K562 (cell line): Measurements from ENCODE around the gene STUB1. TPM values are rescaled to one million over a fixed set of nuclear protein-coding genes. Genes with fewer than 3 reads are reported as not detected.
A peak's percentile ranks its signal among the peaks of the same experiment; 100 is the strongest.

Source experiments
- HMBOX1 ChIP-seq: sonication (generic); IDR thresholded peaks from 2 replicates; pipeline ENCODE4 v1.6.1; 2016
- ILK ChIP-seq: fragments of 450-650 bp; IDR thresholded peaks from 2 replicates; pipeline ENCODE4 v1.6.1; 2016; ENCODE audit warnings: missing genetic modification characterization, low read depth, mild to moderate bottlenecking, missing compliant biosample characterization, moderate library complexity, borderline replicate concordance
- KLF10 ChIP-seq: fragments of 250-450 bp; sonication (Bioruptor Pico); IDR thresholded peaks from 2 replicates; pipeline ENCODE4 v1.6.1; 2021; ENCODE audit warnings: matching md5 sums
- MED1 ChIP-seq: sonication (generic); formaldehyde crosslinking; IDR thresholded peaks from 2 replicates; pipeline ENCODE4 v1.8.1; 2023; ENCODE audit warnings: missing genetic modification reagents, borderline replicate concordance
- MTF1 ChIP-seq: fragments of 250-450 bp; sonication (Bioruptor Pico); IDR thresholded peaks from 2 replicates; pipeline ENCODE4 v1.9.0; 2021; ENCODE audit warnings: moderate library complexity, mild to moderate bottlenecking, inconsistent platforms, borderline replicate concordance
- MYC ChIP-seq, 2 experiments: fragments of 250-450 bp in 1 of 2; sonication (Bioruptor Pico) in 1 of 2; IDR thresholded peaks; 2 replicates each; pipeline versions ENCODE4 v1.5.1 to v1.6.1; 2012 to 2021; ENCODE audit warnings: low read depth in 2 of 2, borderline replicate concordance in 1 of 2, improper control_type of control experiment in 1 of 2, low read length in 1 of 2, mild to moderate bottlenecking in 1 of 2, moderate library complexity in 1 of 2
- MYNN ChIP-seq, 2 experiments: sonication (generic); formaldehyde crosslinking in 1 of 2; IDR thresholded peaks; 2 replicates each; pipeline versions ENCODE4 v1.5.0 to v1.6.1; 2016 to 2020; ENCODE audit warnings: antibody characterized with exemption in 1 of 2, missing genetic modification reagents in 1 of 2
- NFATC3 ChIP-seq: fragments of 450-650 bp; IDR thresholded peaks from 2 replicates; pipeline ENCODE4 v1.6.1; 2017; ENCODE audit warnings: mild to moderate bottlenecking
- NFRKB ChIP-seq: fragments of 450-650 bp; IDR thresholded peaks from 2 replicates; pipeline ENCODE4 v1.6.1; 2016; ENCODE audit warnings: low read depth
- NR2C2 ChIP-seq, 2 experiments: fragments of 200-800 bp in 1 of 2; sonication (Bioruptor generic) in 1 of 2; sonication (generic) in 1 of 2; formaldehyde crosslinking in 1 of 2; IDR thresholded peaks; 2 replicates each; pipeline versions ENCODE4 v1.6.1 to v1.8.0; 2016 to 2022; ENCODE audit warnings: mild to moderate bottlenecking in 1 of 2, missing compliant biosample characterization in 1 of 2, missing genetic modification characterization in 1 of 2, missing genetic modification reagents in 1 of 2
- NUFIP1 ChIP-seq: fragments of 450-650 bp; IDR thresholded peaks from 2 replicates; pipeline ENCODE4 v1.6.1; 2018; ENCODE audit not compliant: partially characterized antibody
- PHB2 ChIP-seq: fragments of 450-650 bp; IDR thresholded peaks from 2 replicates; pipeline ENCODE4 v1.6.1; 2017; ENCODE audit warnings: low read depth
- RBM17 ChIP-seq: fragments of 200-400 bp; formaldehyde crosslinking; IDR thresholded peaks from 2 replicates; pipeline ENCODE4 v1.6.1; 2017; ENCODE audit warnings: low read depth, mild to moderate bottlenecking, low read length, borderline replicate concordance
- TCFL5 ChIP-seq: fragments of 250-450 bp; sonication (Bioruptor Pico); conservative IDR thresholded peaks from 2 replicates; pipeline ENCODE4 v1.6.1; 2021; ENCODE audit warnings: mild to moderate bottlenecking, moderate library complexity, matching md5 sums
- TOE1 ChIP-seq, 2 experiments: fragments of 450-650 bp in 1 of 2; sonication (generic) in 1 of 2; formaldehyde crosslinking in 1 of 2; IDR thresholded peaks; 2 replicates each; pipeline versions ENCODE4 v1.7.1 to v1.8.0; 2016 to 2022; ENCODE audit warnings: borderline replicate concordance in 2 of 2, mild to moderate bottlenecking in 2 of 2, antibody characterized with exemption in 1 of 2, inconsistent platforms in 1 of 2, low read depth in 1 of 2, missing genetic modification reagents in 1 of 2, moderate library complexity in 1 of 2
- TRIM24 ChIP-seq, 2 experiments: fragments of 450-650 bp; IDR thresholded peaks; 2 replicates each; pipeline ENCODE4 v1.6.1; 2016
- ZFX ChIP-seq: sonication (generic); formaldehyde crosslinking; IDR thresholded peaks from 2 replicates; pipeline ENCODE4 v1.8.0; 2022; ENCODE audit warnings: mild to moderate bottlenecking, missing genetic modification reagents, moderate library complexity
- ZNF280A ChIP-seq: fragments of 450-650 bp; IDR thresholded peaks from 2 replicates; pipeline ENCODE4 v1.6.1; 2018; ENCODE audit warnings: mild to moderate bottlenecking, low read depth; ENCODE audit not compliant: partially characterized antibody
- ZNF354B ChIP-seq: fragments of 250-450 bp; sonication (Bioruptor Pico); IDR thresholded peaks from 2 replicates; pipeline ENCODE4 v1.4.0; 2020
- ZNF518B ChIP-seq: fragments of 250-450 bp; sonication (Bioruptor Pico); IDR thresholded peaks from 2 replicates; pipeline ENCODE4 v1.5.0; 2021; ENCODE audit warnings: mild to moderate bottlenecking, moderate library complexity
- ZNF644 ChIP-seq: fragments of 200-800 bp; sonication (Bioruptor generic); IDR thresholded peaks from 2 replicates; pipeline ENCODE4 v1.6.1; 2016; ENCODE audit warnings: low read depth, missing genetic modification characterization, missing compliant biosample characterization
- polyA plus RNA-seq, 8 experiments: library from polyadenylated mRNA; depleted of rRNA in 4 of 8; stranded (reverse) in 5 of 8; unstranded in 3 of 8; fragments of >200 nt; fragmentation: Nextera tagmentation in 2 of 8; fragmentation: Illumina TruSeq in 1 of 8; extraction: Ambion mirVana in 2 of 8; extraction: Trizol in 1 of 8; gene quantifications; 2 replicates each; pipeline versions ENCODE4 v1.2.1 to v1.2.3, GENCODE V29; 2011 to 2014; ENCODE audit warnings: inconsistent platforms in 1 of 8, missing spikeins in 1 of 8
- total RNA-seq, 7 experiments: library from RNA; depleted of rRNA in 6 of 7; stranded (reverse); fragments of >200 nt in 6 of 7; fragmentation: Illumina TruSeq in 2 of 7; extraction: Trizol in 2 of 7; gene quantifications; 2 replicates each; pipeline versions ENCODE4 v1.2.1 to v1.2.3, GENCODE V29; 2011 to 2021; ENCODE audit warnings: low replicate concordance in 1 of 7

Gene STUB1
- total and polyA plus RNA-seq, 9 of the 15 experiments (the other 6 are each of a cell fraction or from before 2014, with no cell fraction given): 10.6 to 251 (median 152) TPM

GRCh38 chr16:726438-727290 lies 46.5 kb downstream of the STUB1 start, which contains the start of the genes CCDC78 and HAGHL (continued):
- TF ChIP-seq ZNF280A (no peak), TRIM24 (IDR thresholded peaks at IDR 0.05) (no peak), NUFIP1 (no peak), ILK (tag) (no peak), NR2C2 (CRISPR knock-in tag; IDR thresholded peaks at IDR 0.05) (no peak), NR2C2 (tag; IDR thresholded peaks at IDR 0.05) (peak; percentile 60), KLF10 (CRISPR knock-in tag) (no peak), ZNF354B (CRISPR knock-in tag) (no peak), NFRKB (no peak), NFATC3 (no peak), ZNF644 (tag) (no peak), MTF1 (no peak), PHB2 (no peak), RBM17 (no peak), HMBOX1 (no peak), ZFX (CRISPR knock-in tag) (no peak), MYC (IDR thresholded peaks at IDR 0.05; ENCODE audit: low read depth, low read length) (peak; percentile 58; the same call in 1 of the 2 replicates), MYC (CRISPR knock-in tag; IDR thresholded peaks at IDR 0.05; ENCODE audit: borderline replicate concordance, low read depth) (no peak), TCFL5 (no peak), TOE1 (IDR thresholded peaks at IDR 0.05; ENCODE audit: borderline replicate concordance) (no peak), TOE1 (CRISPR knock-in tag; IDR thresholded peaks at IDR 0.05; ENCODE audit: borderline replicate concordance, low read depth) (no peak), MED1 (CRISPR knock-in tag) (no peak), ZNF518B (no peak), MYNN (IDR thresholded peaks at IDR 0.05) (no peak), MYNN (CRISPR knock-in tag; IDR thresholded peaks at IDR 0.05) (no peak)
